Myocyte (in vitro differentiated cells): Measurements from ENCODE around the gene LIPG. TPM values are rescaled to one million over a fixed set of nuclear protein-coding genes. Genes with fewer than 3 reads are reported as not detected.
"Not testable (repeated sequence)": the region's sequence is repeated elsewhere in the genome, so short reads cannot be mapped to it uniquely, and the experiment has no call there.

Experiments
- DNase-seq: peaks from one replicate; pipeline ENCODE4 v3.0.0-alpha.2; 2012; ENCODE audit warnings: low read depth
- total RNA-seq: library from RNA; depleted of rRNA; stranded (reverse); fragments of >200 nt; gene quantifications from 2 replicates; pipeline ENCODE4 v1.2.3, GENCODE V29; 2014

The LIPG gene
- total RNA-seq, 1 donor from 2014 or later, result 3.0 TPM

DNA sequence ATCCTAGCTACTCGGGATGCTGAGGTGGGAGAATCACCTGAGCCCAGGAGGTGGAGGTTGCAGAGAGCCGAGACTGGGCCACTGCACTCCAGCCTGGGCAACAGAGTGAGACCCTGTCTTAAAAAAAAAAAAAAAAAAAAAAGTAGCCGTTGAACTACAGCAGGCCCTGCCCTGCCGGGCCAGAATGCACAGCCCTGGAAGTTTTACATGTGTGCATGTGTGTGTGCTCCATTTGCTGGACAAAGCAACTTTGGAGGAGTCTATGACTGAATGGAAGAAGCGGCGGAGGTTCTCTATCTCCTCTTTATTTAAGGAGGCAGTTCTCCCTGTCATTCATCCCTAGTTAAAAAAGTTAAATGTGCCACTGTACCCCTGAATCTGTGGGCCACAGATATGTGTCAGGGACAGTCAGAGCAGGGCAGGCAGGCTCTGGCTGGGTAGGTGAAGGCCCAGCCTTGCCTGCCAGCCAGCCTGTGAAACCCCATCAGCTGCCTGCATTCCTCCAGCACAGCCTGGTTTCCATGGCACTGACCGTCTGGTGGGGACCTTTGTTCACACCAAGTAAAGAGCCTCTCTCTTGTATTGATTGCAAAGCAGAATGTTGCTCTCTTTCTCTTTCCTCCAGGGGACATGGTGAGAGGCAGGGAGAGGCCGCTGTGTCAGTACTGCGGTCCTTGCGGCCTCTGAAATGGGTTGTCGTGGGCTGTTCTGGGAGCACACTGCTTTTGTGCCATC is 10.9 kb downstream of the LIPG start:
- no peak for DNase-seq

DNA sequence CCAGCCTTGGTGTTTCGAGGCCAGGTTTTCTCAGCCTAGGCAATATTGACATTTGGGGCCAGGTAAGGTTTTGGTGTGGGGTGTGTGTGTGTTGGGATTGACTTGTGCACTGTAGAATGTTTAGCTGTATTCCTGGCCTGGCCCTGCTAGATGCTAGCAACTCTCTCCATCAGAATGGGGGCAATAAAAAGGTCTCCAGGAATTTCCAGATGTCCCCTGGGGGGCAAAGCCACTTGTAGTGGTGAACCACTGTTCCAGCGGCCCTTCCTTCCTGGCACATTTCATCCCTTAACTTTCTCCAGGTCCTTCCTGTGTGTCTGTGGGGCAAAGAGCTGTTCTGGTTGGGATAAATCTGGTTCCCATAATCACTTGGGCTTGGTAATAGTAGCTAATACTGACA is 12.0 kb downstream of the LIPG start:
- DNase-seq, result no peak

DNA sequence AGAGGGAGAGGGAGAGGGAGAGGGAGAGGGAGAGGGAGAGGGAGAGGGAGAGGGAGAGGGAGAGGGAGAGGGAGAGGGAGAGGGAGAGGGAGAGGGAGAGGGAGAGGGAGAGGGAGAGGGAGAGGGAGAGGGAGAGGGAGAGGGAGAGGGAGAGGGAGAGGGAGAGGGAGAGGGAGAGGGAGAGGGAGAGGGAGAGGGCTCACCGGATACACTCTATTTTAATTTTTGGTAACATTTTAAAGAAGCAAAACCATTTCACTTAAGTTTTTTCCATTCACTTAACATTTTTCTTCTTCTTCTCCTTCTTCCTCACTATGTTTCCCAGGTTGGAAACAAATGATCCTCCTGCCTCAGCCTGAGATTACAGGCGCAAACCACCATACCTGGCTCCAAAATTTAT is 17.2 kb downstream of the LIPG start:
- DNase-seq, result not testable (repeated sequence)

DNA sequence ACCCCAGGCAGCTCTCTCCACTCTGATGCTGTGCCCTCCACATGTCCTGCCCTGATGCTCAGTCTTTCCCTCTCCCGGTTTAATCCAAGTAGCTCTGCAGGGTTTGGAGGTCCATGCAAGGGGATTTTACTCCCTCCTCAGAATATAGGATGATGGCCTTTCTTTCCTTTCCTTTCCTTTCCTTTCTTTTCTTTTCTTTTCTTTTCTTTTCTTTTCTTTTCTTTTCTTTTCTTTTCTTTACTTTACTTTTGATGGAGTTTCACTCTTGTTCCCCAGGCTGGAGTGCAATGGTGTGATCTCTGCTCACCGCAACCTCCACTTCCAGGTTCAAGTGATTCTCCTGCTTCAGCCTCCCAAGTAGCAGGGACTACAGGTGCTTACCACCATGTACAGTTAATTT is 17.7 kb downstream of the LIPG start:
- not testable (repeated sequence) for DNase-seq

DNA sequence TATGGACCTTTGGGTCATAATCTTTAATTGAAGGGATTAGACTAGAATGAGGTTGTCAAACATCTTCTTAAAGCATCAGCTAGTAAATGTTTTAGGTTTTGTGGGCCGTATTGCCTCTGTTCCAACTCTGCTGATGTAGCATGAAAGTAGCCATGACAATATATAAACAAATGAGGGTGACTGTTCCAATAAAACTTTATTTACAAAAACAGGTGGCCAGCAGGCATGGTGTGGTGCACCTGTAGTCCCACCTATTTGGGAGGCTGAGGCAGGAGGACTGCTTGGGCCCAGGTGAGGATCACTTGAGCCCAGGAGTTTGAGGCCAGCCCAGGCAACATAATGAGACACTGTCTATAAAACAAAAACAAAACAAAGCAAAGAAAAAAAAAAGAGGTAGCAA is 18.4 kb downstream of the LIPG start:
- DNase-seq, result no peak

GRCh38 chr18:49581371-49581770 is 19.5 kb downstream of the LIPG start:
- no peak for DNase-seq

DNA sequence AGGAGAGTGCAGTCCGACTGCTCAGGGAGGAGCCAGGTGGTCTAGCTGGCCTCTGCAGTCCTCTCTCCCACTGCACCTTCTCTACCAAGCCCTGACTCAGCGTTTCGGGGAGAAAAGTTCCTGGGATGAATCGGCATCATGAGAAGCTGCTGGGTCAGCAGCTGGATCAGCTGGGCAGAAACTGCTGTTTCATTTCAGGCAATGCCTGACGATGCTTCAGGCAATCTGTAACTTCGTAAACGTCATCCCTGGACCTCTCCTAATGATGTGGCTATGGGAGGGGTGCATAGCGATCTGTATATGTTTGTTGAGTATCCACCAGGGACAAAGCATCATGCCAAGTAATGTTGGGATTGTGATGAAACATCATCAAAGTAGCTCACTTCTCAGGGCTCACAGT is 20.7 kb downstream of the LIPG start:
- no peak for DNase-seq

- DNase-seq, result peak; percentile 35
Measured at GRCh38 chr18:49584394-49584793, 22.5 kb downstream of the LIPG start.

GRCh38 chr18:49584951-49585350 is 23.1 kb downstream of the LIPG start:
- not testable (repeated sequence) for DNase-seq

- peak; percentile 38 for DNase-seq
Measured at GRCh38 chr18:49585781-49586663, 24.2 kb downstream of the LIPG start.

- no peak for DNase-seq
Measured at GRCh38 chr18:49588171-49588570, 26.3 kb downstream of the LIPG start.

DNA sequence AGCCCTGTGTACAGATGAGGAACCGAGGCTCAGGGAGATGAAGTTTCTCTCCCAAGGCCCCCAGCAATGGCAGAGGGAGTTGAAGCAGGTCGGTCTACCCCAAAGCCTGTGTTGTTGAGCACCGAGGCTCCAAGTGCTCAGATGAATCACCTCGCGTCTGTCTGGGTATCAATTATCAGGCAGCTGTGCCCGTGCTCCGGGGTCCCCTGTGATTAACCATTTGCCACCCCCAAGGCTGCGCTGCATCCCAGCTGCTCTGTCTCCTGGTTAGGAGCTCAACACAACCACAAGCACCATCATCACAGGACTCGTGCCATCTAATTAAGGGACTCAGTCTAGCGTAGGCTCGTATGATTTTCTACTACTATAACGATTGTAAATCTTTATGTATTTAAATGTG is 27.1 kb downstream of the LIPG start:
- DNase-seq, result peak; percentile 78

- peak; percentile 49 for DNase-seq
Measured at GRCh38 chr18:49590608-49591007, 28.8 kb downstream of the LIPG start.

DNA sequence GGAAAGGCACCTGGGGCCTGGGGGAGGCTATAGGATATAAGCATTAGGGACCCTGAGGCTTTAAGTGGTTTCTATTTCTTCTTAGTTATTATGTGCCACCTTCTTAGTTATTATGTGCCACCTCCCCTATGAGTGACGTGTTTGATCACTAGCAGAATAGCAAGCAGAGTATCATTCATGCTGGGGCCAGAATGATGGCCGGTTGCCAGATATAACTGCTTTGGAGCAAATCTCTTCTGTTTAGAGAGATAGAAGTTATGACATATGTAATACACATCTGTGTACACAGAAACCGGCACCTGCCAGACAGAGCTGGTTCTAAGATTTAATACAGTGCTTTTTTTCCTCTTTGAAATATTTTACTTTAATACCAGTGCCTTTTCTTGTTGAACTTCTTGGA is 29.4 kb downstream of the LIPG start:
- no peak for DNase-seq

DNA sequence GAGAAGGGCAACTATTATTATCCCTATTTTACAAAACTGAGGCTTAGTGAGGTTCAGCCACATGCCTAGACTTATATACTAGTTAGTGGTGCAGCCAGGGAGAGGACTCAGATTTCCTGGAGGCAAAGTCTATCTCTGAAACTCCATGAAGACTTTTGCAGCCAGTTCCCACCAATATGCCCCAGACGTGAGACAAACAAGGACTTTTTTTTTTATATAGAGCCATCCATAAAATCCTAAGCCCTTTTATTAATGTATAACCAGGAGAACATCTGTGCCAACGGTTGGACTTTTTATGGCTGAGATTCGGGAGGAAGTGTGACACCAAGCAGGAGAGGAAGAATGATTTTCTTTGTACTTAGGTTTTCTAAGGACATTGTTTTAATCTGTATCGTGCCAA is 29.9 kb downstream of the LIPG start:
- DNase-seq, result no peak

- no peak for DNase-seq
Measured at GRCh38 chr18:49596687-49597086, 34.8 kb downstream of the LIPG start.

GRCh38 chr18:49597157-49597931 is 35.5 kb downstream of the LIPG start:
- DNase-seq, result peak; percentile 59

GRCh38 chr18:49601211-49601610 is 39.4 kb downstream of the LIPG start:
- DNase-seq, result no peak

DNA sequence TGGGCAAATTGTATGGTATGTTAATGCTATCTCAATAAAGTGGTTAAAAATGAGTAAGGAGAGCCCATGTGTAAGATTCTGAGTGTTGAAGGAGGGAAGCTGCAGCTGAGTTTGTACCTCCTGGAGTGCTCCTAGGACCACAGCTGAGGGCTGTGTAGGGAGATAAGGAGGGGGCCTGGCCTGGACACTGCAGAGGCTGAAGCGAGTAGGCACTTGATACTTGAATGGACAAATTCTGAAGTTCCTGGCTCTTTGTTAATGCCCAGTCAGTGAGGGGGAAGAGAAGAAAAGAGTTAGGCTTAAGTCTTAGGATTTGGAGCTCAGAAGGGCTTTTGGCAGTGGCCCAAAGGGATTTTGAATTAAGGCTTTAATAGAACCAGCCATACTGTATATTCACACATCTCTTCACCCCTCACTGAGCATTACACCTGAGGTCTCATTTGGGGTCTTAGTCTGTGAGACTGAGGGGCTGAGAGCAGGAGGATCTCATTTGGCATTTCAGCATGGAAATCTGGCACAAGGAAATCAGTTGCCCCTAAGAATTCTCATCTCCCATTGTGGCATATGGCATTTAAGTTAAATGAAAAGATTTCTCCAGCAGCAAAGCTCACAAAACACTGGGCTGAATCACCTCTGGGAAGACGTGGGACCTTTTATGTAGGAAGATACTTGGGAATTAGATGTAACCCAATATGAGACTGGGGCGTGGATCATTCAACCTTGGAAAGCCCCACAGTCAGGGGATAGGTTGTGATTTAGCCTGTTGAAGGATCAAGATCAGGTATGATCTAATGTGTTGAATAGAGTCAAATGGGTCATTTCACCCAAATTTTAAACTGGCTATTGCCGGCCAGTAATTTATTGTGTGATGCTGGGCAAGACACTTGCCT is 46.8 kb downstream of the LIPG start:
- DNase-seq, result no peak

- no peak for DNase-seq
Measured at GRCh38 chr18:49609256-49610021, 47.6 kb downstream of the LIPG start.
